Measurements from ENCODE around the gene AIFM2. TPM values are rescaled to one million over a fixed set of nuclear protein-coding genes. Genes with fewer than 3 reads are reported as not detected.

The AIFM2 gene
- polyA plus RNA-seq, 2 of the 4 experiments (the other 2 are of a cell fraction), result 30.0 to 34.8 TPM

Other genes starting within 250 kb of the AIFM2 start
- gene MACROH2A2, start 80.0 kb downstream of the AIFM2 start, polyA plus RNA-seq (2011; rRNA removed), result 19.7 and 22.2 TPM in 2 replicates
- 27.5 to 30.9 TPM (median 29.6 TPM) in 3 replicates for gene MACROH2A2, start 80.0 kb downstream of the AIFM2 start, polyA plus RNA-seq (2017; fragmentation: RNase III; extraction: RNeasy Plus Mini Kit Qiagen cat#74134 plus additional on column Dnase treatment)
- 10.9 and 12.6 TPM in 2 replicates for gene TYSND1, start 13.9 kb upstream of the AIFM2 start, polyA plus RNA-seq (2011; rRNA removed)
- 16.6 to 20.7 TPM (median 20.0 TPM) in 3 replicates for gene TYSND1, start 13.9 kb upstream of the AIFM2 start, polyA plus RNA-seq (2017; fragmentation: RNase III; extraction: RNeasy Plus Mini Kit Qiagen cat#74134 plus additional on column Dnase treatment)
- 75.6 and 80.7 TPM in 2 replicates for gene SAR1A, start 37.7 kb upstream of the AIFM2 start, polyA plus RNA-seq (2011; rRNA removed)
- gene SAR1A, start 37.7 kb upstream of the AIFM2 start, polyA plus RNA-seq (2017; fragmentation: RNase III; extraction: RNeasy Plus Mini Kit Qiagen cat#74134 plus additional on column Dnase treatment), result 55.8 to 57.7 TPM (median 57.5 TPM) in 3 replicates
- 219 and 273 TPM in 2 replicates for gene PPA1, start 100.6 kb upstream of the AIFM2 start, polyA plus RNA-seq (2011; rRNA removed)
- 205 to 228 TPM (median 207 TPM) in 3 replicates for gene PPA1, start 100.6 kb upstream of the AIFM2 start, polyA plus RNA-seq (2017; fragmentation: RNase III; extraction: RNeasy Plus Mini Kit Qiagen cat#74134 plus additional on column Dnase treatment)
- not detected in 2 replicates for gene NPFFR1, start 151.2 kb upstream of the AIFM2 start, polyA plus RNA-seq (2011; rRNA removed)
- gene NPFFR1, start 151.2 kb upstream of the AIFM2 start, polyA plus RNA-seq (2017; fragmentation: RNase III; extraction: RNeasy Plus Mini Kit Qiagen cat#74134 plus additional on column Dnase treatment), result not detected in 3 replicates
- gene LRRC20, start 249.8 kb upstream of the AIFM2 start, polyA plus RNA-seq (2011; rRNA removed), result 16.5 and 19.6 TPM in 2 replicates
- 19.0 to 22.1 TPM (median 20.7 TPM) in 3 replicates for gene LRRC20, start 249.8 kb upstream of the AIFM2 start, polyA plus RNA-seq (2017; fragmentation: RNase III; extraction: RNeasy Plus Mini Kit Qiagen cat#74134 plus additional on column Dnase treatment)